Epidermal melanocyte (primary cell): ENCODE results near the gene GMPPA.

Experiments
- DNase-seq: peaks from one replicate; pipeline ENCODE4 v3.0.0; 2011; ENCODE audit warnings: low spot score; ENCODE audit not compliant: insufficient read length

GMPPA gene

DNA sequence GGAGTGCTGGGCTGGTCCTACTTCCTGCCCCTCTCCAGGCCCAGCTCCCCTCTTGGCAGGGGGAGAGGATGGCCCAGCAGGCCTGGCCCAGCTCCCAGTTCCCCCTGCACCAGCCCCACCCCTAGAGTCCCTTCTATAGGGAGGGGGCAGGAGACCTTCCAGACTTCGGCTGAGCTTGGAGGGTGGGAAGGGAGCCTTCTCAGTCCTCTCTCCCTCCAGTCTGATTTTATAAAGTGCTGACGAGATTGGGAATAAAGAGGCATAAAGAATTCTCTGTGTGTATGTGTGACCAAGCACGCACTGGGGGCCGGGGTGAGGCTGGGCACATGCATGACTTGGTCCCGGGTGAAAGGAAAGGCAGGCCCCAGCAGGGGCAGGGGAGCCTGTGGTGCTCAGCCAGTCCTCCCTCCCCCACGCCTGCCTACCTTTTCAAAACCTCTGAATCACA, 39.8 kb downstream of the GMPPA start:
- DNase-seq, result peak; percentile 93

DNA sequence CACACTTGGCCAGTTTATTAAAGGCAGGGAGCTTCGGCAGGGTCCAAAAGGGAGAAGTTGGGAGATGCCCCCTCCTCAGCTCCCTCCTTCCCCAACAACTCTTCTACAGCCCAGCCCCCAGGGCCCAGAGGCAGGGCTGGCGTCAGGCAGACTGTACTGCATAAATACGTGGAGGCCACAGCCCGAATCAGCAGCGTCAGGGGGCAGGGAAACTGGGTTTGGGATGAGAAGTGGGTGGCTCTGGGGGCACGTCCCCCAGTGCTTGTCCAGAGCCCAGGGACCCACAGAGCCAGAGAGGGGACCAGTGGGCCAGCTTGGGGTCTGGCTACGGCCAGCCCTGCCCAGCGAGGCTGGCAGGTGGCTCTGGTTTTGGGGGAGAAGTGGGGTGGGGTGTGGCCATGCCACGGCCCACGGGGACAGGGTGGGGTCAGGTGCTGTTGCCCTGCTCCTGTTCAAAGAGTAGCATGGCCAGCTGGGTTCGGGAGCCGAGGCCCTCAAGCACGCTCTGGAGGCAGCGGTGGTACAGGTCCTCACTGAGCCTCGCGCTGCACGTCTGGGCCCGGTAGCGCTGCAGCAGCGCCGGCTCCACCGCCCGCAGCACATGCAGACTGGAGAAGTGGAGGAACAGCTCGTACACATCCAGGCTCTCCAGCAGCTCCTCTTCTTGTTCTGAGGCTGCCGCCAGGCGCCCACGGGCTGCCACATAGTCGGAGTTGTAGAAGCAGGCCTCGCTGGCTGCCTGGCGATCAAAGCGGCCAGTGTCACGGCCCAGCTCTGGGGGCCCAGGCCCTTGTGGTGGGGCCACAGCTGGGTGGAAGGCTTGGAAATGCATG, 40.5 kb downstream of the GMPPA start:
- DNase-seq, result no peak

DNA sequence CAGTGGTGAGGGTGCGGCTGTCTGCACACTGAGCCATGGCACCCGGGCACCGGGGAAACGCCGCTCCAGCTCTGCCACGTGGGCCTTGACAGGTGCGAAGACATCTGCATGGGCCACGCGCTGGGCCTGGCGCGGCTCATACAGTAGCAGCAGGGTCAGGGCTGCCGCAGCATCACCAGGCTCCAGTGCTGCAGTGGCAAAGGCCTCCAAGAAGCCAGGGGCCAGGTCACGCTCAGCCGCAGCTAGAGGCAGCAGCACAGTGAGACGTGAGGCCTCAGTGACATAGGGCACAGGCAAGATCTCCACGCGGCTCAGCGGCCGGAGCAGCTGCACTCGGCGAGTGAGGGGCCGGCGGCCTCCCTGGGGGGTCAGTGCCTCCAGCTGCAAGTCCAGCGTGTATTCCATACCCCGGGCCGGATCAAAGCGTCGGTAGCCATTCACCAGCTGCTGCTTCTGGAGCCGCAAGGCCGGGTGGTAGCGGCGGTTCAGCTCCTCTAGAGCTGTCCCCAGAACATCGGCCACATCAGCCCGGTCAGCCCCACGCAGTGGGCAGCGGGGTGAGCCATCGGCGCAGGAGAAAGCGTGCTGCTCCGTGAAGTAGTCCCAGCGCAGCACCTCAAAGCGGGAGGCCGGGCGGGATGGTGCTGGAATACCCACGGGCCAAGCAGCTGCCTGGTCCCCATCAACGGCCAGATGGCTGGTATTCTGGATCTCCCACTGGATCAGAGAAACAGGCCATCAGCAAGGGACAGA, 41.4 kb downstream of the GMPPA start:
- DNase-seq, result no peak

DNA sequence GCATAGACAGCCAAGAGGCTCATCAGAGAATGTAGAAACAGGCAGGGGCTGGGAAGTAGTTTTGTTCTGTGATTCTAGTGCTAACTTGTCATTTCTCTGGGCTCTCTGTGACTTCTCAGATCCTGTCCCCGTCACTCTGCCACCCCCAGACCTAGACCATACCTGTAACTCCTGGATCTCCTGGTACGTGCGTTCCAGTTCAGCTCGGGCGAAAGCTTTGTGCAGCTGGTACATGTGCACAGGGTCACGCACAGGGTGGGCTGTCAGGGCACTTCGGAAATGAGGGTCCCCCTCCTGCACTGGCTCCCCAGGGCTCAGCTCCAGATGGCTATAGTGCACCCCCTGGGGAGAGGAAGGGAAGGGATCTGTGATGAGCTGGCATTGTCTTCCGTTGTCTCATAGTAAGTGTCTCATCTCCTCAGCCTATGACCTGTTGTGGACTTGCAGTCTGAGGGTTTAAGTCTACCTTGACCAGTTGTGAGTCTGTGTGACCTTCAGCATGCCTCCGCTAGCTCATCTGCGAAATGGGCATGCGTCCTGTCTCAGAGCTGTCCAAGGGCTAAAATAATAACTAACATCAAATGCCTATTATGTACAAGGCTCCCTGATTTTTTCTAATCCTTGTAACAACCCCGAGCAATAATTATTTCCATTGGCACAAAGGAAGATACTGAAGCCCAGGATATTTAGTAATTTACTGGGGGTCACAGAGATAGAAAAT, 42.3 kb downstream of the GMPPA start:
- no peak for DNase-seq

DNA sequence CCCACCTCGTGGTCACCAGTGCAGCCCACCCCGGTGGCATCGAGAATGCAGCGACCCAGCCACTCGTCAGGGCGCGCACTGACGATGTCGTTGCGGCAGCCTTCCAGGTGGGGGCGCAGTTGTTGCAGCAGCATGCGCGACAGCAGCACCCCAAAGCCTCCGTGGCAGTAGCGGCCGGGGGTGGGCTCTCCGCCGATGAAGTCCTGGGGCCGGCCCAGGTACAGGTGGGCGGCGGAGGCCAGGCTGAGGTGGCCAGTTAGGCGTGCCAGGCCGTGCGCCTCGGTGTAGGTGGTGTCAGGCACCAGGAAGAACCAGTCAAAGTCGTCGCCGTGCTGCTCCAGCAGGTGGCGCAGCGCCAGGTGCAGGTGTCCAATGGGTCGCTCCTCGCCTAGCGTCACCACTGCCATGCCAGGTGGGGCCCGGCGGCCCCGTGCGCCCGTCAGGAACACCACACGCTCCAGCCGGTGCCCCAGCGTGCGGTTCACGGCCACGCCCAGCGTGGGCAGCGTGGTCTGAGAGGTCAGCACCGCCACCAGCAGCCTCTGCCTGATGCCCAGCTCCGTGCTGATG, 43.0 kb downstream of the GMPPA start:
- no peak for DNase-seq

DNA sequence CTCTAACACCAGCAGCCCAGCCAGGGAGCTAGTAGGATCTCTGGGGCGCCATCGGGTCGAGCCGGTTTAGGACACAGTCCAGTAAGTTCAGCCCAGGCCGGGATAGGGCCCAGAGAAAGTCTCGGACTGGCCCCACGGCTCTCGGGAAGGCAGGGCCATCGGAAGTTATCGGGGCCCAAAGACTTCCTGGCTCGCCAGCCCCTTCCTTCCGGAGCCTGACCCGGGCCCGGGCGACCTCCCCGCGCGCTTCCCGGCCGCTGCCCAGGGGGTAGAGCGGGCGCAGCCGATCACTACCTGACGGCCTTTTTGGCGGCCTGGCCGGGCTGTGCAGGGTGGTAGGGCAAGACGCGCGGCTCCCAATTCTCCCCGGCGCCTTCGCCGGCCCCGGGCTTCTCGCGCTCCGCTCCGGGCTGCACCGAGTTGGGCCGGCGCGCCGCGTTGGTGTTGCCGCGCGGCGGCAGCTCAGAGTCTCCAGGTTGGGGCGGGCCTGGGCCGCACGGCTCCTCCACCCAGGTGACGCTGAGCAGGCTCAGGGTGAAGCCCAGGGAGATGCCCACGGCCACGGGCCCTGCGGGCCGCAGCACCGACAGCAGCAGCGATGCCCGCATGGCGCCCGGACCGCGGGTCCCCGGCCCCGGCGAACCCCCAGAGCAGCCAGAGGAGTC, 44.4 kb downstream of the GMPPA start:
- DNase-seq, result no peak

DNA sequence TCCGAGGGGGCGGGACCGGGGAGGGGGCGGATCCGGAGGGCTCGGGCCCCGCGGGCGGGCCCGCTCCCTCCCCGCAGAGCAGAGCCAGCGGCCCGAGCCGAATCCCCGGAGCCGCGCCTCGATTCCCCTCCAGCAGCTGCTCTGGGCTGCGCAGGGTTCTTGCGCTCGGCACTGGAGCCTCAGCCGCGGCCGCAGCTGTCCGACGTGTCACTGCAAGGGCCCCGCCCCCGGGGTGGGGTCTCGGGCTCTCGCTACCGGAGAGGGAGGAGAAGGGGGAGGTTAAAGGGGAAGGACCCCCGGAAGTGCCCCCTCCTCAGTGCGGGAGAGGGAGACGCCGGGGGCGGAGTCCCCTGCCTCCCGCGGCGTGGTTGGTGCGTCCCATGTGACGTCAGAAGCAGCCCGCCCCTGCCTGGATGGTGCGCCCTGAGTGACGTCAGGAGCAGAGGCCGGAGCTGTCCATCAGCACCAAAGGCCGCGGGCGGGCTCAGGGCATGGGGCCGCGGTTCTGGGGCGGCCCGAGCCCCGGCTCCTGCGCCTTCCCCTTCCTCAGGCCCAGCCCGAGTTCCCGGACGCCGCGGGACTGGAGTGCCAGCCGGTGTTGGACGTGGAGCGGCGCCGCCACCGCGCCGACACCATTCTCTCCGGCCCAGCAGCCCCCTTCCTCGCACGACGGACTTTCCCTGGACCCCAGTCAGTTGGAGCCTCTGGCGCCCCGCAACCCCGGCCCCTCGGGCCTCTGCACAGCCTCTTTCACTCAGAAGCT, 45.1 kb downstream of the GMPPA start, which contains the start of the genes CHPF and TMEM198:
Gene CHPF, minus strand, starts transcription at position 214 of the 763 bp plus-strand sequence. CDS start 271 bp downstream, outside the sequence.
Gene TMEM198, plus strand, starts transcription at position 433 of the 763 bp plus-strand sequence. CDS start 700 bp downstream, outside the sequence.
- peak; percentile 99 for DNase-seq

DNA sequence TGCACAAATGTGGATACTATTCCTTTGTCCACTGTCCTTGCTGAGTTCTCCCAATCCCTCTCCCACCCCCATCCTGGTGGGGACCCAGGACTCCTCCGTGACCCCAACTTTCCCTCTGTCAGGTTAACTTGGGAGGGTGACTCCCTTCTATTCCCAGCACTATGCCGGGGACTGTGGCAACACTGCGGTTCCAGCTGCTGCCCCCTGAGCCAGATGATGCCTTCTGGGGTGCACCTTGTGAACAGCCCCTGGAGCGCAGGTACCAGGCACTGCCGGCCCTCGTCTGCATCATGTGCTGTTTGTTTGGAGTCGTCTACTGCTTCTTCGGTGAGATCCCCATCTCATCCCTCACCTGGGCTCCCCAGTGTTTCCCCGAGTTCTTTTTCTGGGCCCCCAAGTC, 45.9 kb downstream of the GMPPA start:
- DNase-seq, result no peak

DNA sequence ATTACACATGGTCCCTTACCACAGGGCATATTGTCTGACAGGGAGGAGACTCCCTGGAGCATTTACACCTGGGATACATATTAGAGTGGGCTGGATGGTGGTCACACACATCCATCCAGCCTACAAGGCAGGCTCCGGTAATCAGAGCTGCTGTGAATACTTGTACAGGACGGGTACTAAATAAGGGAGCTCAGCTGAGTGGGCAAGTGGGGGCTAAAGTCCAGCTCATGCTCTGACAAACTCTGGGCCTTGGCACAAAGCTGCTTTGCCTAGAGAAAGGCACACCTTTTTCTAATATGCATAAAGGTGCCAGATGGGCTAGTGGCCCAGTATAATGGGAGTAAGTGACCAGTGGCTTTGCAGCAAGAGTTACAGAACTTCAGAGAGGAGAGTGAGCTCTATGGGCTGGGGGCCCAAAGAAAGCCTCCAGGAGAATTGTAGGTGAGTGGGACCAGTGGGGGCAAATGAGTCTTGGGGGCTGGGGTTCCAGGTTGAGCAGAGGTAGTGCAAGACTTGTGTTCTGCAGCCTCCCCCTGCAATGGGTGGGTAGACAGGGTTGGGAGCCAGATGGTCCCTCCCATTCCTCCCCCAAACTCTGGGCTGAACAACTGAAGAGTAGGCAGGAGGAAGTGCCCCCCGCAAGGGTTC, 46.7 kb downstream of the GMPPA start:
- DNase-seq, result no peak

DNA sequence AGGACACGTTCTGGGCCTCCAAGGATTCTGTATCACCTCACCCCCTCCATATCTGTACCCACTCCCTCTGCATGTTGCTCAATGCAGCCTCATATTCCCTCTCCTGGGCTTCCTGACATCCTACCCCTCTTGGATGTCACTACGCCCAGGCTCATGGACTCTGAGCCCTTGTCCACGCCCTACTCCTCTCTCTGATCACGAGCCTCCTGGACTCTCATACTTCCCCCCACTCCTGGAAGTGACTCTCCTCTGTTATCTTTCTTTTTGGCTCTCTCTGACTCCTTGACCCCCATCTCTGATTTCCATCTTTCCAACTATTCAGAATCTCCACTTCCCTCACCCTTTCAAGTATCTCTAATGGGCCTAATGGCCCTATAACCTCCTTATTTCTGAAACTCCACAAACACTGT, 47.3 kb downstream of the GMPPA start:
- no peak for DNase-seq

DNA sequence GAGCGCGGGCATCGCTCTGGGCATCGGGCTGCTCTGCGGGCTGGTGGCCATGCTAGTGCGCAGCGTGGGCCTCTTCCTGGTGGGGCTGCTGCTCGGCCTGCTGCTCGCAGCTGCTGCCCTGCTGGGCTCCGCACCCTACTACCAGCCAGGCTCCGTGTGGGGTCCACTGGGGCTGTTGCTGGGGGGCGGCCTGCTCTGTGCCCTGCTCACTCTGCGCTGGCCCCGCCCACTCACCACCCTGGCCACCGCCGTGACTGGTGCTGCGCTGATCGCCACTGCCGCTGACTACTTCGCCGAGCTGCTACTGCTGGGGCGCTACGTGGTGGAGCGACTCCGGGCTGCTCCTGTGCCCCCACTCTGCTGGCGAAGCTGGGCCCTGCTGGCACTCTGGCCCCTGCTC, 48.9 kb downstream of the GMPPA start:
- DNase-seq, result no peak

DNA sequence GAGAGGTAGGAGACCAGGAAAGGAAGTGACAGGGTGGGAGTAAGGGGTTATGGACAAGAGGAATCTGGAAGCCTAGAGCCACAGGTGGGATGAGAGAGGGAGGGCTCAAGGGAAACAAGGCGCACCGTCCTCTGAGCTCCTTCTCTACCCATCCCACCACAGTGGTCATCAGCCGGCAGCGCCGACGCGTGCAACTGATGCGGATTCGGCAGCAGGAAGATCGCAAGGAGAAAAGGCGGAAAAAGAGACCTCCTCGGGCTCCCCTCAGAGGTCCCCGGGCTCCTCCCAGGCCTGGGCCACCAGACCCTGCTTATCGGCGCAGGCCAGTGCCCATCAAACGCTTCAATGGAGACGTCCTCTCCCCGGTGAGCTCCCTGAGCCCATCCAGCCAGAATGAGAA, 50.3 kb downstream of the GMPPA start:
- DNase-seq, result no peak

DNA sequence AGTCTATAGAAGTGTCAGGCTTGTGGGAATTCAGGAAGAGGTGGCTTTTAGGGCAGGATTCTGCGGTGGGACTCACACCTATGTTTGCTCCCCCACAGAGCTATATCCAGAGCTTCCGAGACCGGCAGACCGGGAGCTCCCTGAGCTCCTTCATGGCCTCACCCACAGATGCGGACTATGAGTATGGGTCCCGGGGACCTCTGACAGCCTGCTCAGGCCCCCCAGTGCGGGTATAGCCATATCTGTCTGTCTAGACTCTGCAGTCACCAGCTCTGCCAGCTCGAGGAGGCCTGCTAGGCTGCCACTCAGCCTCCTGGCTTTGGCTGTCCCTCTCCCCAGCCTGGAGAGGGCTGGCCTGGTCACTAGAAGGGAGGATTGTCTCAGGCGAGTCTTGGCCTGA, 50.9 kb downstream of the GMPPA start:
- DNase-seq, result no peak

DNA sequence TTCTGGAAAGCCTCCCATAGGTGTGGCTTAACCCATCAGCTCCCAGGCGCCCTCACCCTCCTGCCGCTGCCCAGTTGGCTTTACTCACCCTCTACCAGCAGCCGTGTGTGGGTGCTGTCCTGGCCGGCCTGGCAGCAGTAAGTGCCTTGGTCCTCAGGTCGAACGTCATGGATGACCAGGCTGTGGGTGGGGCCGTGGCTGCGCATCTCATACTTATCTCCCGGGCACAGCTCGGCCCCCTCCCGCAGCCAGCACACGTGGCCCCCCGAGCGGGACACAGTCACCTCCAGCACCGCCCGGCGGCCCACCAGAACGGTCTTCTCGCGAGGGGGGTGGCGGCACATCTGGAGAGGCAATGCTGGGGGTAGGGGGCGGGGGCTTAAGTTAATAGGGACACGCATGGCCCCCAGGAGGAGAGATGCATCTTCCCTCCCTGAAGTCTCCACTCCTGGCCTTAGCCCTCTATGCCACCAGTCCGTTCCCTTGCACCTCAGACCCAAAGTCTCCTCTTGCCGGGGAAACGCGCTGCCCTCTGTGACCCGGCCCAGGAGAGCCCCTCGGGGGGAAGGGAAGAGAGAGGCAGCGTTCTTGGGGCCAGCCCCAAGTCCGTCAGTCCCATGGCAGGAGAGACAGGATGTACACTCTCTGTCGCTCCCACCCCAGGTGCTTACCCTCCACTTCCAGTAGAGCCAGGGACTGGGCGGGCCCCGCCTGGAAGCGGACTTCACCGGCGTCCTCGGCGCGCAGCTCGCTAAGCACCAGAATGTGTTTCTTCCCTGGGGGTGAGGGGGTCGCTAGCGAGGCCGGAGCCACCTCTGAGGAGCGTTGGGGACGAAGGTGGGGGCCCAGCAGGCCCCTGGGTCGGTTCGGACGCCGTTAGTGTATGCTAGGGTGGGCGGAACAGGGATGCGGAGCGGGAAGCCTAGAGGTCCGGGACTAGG, 53.0 kb downstream of the GMPPA start:
- DNase-seq, result no peak

DNA sequence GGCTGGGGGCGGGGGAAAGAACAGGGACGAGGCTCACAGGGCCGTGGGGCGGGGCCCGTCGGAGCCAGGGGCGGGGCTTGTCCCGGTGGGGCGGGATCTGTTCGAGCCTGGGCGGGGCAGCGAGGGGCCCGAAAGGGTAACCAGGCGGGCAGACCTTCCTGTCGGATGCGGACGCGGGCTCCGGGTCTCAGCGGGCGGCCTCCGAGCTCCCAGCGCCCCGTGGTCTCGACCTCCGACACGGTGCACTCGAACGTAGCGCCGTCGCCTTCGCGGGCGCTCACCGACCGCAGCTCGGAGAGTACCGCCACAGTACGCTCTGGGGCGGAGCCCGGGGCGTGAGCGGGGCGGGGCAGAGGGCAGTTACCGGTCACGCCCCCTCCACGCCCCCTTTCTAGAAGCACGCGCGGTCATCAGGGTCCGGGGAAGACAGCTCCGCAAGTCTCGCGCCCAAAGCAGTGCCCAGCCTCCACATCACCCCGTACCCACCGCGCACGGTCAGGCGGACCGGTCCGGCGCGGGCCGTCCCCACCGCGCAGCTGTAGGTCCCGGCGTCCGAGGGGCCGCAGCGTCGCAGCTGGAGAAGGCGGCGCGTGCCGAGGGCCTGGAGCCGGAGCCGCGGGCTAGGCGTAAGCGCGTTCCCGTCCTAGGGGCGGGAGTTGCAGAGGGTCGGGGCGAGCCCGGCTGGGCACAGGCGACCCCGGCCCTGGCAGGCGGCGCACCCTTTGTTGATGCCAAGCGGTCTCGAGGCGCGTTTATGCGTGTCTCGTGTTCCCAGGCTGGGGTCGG, 53.9 kb downstream of the GMPPA start:
- peak; percentile 96 for DNase-seq

DNA sequence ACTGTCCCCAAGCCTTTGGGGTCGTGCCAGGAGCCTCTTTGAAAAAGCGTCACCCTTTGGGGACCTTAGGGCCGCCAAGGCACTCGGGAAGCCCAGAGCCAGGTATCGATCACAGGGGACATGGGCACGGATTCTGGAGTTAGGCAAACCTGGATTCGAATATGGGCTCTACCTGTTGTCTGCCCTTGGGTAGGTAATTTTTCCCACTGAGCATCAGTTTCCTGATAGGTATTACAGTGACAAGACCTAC, 54.4 kb downstream of the GMPPA start:
- DNase-seq, result no peak

DNA sequence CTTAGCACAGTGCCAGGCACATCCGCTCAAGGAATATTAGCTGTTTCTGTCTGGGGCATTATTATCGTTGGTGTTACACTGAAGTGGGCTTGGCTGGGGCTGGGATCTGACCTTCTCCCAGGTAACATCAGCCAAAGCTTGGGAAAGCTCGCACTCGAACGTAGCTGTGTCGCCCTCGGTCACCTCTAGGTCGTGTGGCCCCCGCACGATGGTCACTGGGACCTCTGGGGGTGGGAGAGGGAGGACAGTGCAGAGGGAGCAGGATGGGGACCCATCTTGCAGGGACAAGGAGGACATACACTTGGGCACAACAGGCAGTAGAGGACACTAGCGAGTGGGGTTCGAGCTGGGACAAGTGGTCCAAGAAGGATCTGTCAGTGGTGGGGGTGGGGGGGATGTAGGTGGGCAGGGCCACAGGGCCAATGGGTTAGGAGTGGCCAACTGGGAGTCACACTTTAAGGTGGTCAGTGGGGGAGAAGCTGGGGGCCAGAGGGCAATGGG, 54.8 kb downstream of the GMPPA start:
- no peak for DNase-seq

DNA sequence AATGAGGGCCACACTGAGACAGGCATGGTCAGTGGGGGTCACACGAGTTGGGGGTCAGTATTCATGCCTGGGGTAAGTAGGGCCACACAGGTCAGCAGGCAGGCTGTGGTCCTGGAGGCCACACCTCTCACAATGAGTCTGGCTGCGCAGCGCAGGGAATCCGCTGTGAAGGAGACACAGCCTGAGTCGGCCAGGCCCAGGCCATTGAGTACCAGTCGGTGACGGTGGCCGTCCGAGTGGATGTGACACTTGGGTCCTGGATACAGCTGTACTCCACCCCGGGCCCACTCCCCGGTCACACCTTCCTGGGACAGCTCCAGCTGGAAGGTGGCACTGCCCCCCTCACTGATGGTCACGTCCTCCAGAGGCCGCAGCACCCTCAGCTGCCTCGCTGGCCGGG, 55.7 kb downstream of the GMPPA start:
- DNase-seq, result no peak
